Fibroblast of lung (primary cell): ENCODE results near the gene UNC13D. TPM values are rescaled to one million over a fixed set of nuclear protein-coding genes. Genes with fewer than 3 reads are reported as not detected.

ENCODE experiments used
- DNase-seq, 2 donors: peaks; one replicate each; pipeline versions ENCODE4 v3.0.0 to v3.0.0-alpha.2; 2010; ENCODE audit warnings: low read depth in 2 of 2
- H2AFZ ChIP-seq: 2 replicates; pipeline ENCODE4 v1.5.1; 2012; ENCODE audit warnings: low read length, control low read depth, inconsistent platforms
- H3K27ac ChIP-seq: 2 replicates; pipeline ENCODE4 v1.5.1; 2011; ENCODE audit warnings: low read length, control low read depth; ENCODE audit not compliant: insufficient read depth
- H3K27me3 ChIP-seq: 2 replicates; pipeline ENCODE4 v1.5.1; 2011; ENCODE audit warnings: mild to moderate bottlenecking, low read length; ENCODE audit not compliant: control insufficient read depth, insufficient read depth
- H3K36me3 ChIP-seq: 2 replicates; pipeline ENCODE4 v1.5.1; 2011; ENCODE audit warnings: low read length; ENCODE audit not compliant: control insufficient read depth, insufficient read depth
- H3K4me1 ChIP-seq: 2 replicates; pipeline ENCODE4 v1.5.1; 2011; ENCODE audit warnings: low read length; ENCODE audit not compliant: control insufficient read depth, insufficient read depth; ENCODE audit errors: extremely low read depth
- H3K4me2 ChIP-seq: 2 replicates; pipeline ENCODE4 v1.5.1; 2011; ENCODE audit warnings: low read length, control low read depth; ENCODE audit not compliant: insufficient read depth; ENCODE audit errors: extremely low read depth
- H3K4me3 ChIP-seq, 4 experiments: fragments of 200-600 bp in 1 of 4; sonication (generic) in 1 of 4; replicated peaks in 1 of 4; 2 replicates each; pipeline ENCODE4 v1.5.1; 2011 to 2016; ENCODE audit warnings: low read length in 4 of 4, low read depth in 3 of 4, mild to moderate bottlenecking in 3 of 4, control low read depth in 2 of 4, inconsistent platforms in 1 of 4, mixed read lengths in 1 of 4; ENCODE audit not compliant: insufficient read depth in 1 of 4; ENCODE audit errors: control extremely low read depth in 1 of 4
- H3K79me2 ChIP-seq: 2 replicates; pipeline ENCODE4 v1.5.1; 2012; ENCODE audit warnings: mild to moderate bottlenecking, low read length, inconsistent platforms; ENCODE audit not compliant: control insufficient read depth, insufficient read depth
- H3K9ac ChIP-seq: 2 replicates; pipeline ENCODE4 v1.5.1; 2011; ENCODE audit warnings: mild to moderate bottlenecking, low read length, control low read depth; ENCODE audit not compliant: insufficient read depth
- H3K9me3 ChIP-seq: 2 replicates; pipeline ENCODE4 v1.5.1; 2012; ENCODE audit warnings: low read depth, low read length; ENCODE audit not compliant: control insufficient read depth, insufficient read depth
- H4K20me1 ChIP-seq: 2 replicates; pipeline ENCODE4 v1.5.1; 2011; ENCODE audit warnings: low read length; ENCODE audit not compliant: control insufficient read depth, insufficient read depth; ENCODE audit errors: extremely low read depth
- EZH2 ChIP-seq: IDR thresholded peaks from 2 replicates; pipeline ENCODE4 v1.5.1; 2012; ENCODE audit warnings: low read length, control low read depth, mild to moderate bottlenecking; ENCODE audit errors: missing control alignments
- polyA plus RNA-seq, 2 donors: library from polyadenylated mRNA; depleted of rRNA in 1 of 2; stranded (reverse) in 1 of 2; unstranded in 1 of 2; fragments of >200 nt; gene quantifications; 2 replicates each; pipeline ENCODE4 v1.2.1, GENCODE V29; 2011 to 2012; ENCODE audit warnings: missing spikeins in 1 of 2
- total RNA-seq: library from RNA; depleted of rRNA; stranded (reverse); fragments of >200 nt; gene quantifications from 2 replicates; pipeline ENCODE4 v1.2.1, GENCODE V29; 2014
- TF ChIP-seq, protein P1 (sequence below), 2 donors: IDR thresholded peaks in 1 of 2; conservative IDR thresholded peaks in 1 of 2; 1 replicate in 1 of 2; 2 replicates in 1 of 2; pipeline ENCODE4 v1.5.1; 2011 to 2012; ENCODE audit warnings: low read length in 2 of 2, control low read depth in 1 of 2, inconsistent platforms in 1 of 2, low read depth in 1 of 2, mild to moderate bottlenecking in 1 of 2

UNC13D gene
- total and polyA plus RNA-seq, 2 donors (not counting 1 experiment from before 2014, with no cell fraction given), result 0.22 to 1.5 TPM

DNA sequence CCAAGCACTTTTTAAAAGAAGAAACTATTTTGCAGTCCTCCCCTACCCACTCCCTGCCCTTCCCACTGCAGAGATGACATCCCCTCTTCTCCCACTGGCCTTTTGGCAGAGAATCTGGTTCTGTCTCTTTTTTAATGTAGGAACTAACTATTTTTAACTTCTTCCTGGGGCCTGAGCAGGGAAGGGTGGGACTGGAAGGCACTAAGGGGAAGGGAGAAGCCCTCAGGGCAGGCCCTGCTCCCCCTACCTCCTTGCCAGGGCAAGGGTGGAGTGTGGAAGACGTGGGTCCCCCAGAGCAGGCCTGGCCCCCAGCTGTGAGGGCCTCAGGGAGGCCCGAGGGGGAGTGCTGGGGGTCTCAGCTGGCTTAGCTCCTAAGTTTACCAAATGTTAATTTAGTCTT is 19.5 kb downstream of the UNC13D start:
- no peak overlapping the region for H2AFZ ChIP-seq
- no peaks in the 10 kb centered on the region for H3K9me3 ChIP-seq
- no peaks in the 10 kb centered on the region for H3K27me3 ChIP-seq
- no peaks in the 10 kb centered on the region for H3K4me1 ChIP-seq
- H3K27ac ChIP-seq, result no peak overlapping the region
- H3K4me3 ChIP-seq, result no peak overlapping the region
- no peak for DNase-seq
- H3K9ac ChIP-seq, result no peak overlapping the region
- H3K4me2 ChIP-seq, result no peak overlapping the region
- peaks cover 13% of the 10 kb centered on the region for H3K36me3 ChIP-seq
- no peaks in the 10 kb centered on the region for H3K79me2 ChIP-seq
- no peaks in the 10 kb centered on the region for H4K20me1 ChIP-seq
- TF ChIP-seq EZH2, result no peak
- TF ChIP-seq, protein P1, sequence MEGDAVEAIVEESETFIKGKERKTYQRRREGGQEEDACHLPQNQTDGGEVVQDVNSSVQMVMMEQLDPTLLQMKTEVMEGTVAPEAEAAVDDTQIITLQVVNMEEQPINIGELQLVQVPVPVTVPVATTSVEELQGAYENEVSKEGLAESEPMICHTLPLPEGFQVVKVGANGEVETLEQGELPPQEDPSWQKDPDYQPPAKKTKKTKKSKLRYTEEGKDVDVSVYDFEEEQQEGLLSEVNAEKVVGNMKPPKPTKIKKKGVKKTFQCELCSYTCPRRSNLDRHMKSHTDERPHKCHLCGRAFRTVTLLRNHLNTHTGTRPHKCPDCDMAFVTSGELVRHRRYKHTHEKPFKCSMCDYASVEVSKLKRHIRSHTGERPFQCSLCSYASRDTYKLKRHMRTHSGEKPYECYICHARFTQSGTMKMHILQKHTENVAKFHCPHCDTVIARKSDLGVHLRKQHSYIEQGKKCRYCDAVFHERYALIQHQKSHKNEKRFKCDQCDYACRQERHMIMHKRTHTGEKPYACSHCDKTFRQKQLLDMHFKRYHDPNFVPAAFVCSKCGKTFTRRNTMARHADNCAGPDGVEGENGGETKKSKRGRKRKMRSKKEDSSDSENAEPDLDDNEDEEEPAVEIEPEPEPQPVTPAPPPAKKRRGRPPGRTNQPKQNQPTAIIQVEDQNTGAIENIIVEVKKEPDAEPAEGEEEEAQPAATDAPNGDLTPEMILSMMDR (conservative IDR thresholded peaks at IDR 0.05 in 1 of 2, IDR thresholded peaks at IDR 0.05 in 1 of 2; ENCODE audit: low read depth in 1 of 2, low read length in 2 of 2), result no peak

DNA sequence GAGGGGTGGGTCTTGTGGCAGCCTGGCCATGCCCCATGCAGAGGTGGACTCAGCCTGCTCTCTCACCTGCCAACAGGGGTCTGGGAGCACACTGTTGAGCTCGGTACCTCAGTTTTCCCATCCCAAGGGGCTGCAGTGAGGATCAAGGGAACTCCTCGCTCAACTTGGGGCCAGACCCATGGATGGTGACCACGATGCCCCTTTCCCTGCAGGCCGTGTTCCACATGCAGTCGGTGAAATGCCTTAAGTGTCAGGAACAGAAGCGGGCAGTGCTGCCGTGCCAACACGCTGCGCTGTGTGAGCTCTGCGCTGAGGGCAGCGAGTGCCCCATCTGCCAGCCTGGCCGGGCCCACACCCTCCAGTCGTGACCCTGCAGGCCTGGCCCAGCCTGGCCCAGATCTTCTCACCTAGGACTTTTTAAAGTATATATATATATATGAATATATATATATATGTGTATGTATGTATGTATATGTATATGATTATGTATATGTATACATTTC is 20.1 kb downstream of the UNC13D start:
- H3K27ac ChIP-seq, result no peak overlapping the region
- no peak for DNase-seq
- no peaks in the 10 kb centered on the region for H4K20me1 ChIP-seq
- H3K9me3 ChIP-seq, result no peaks in the 10 kb centered on the region
- H3K27me3 ChIP-seq, result no peaks in the 10 kb centered on the region
- no peak overlapping the region for H3K4me3 ChIP-seq
- H3K9ac ChIP-seq, result no peak overlapping the region
- no peak overlapping the region for H3K4me2 ChIP-seq
- H3K36me3 ChIP-seq, result peaks cover 16% of the 10 kb centered on the region
- no peaks in the 10 kb centered on the region for H3K79me2 ChIP-seq
- TF ChIP-seq EZH2, result no peak
- TF ChIP-seq, protein P1 (conservative IDR thresholded peaks at IDR 0.05 in 1 of 2, IDR thresholded peaks at IDR 0.05 in 1 of 2; ENCODE audit: low read depth in 1 of 2, low read length in 2 of 2), result no peak
- H3K4me1 ChIP-seq, result no peaks in the 10 kb centered on the region
- no peak overlapping the region for H2AFZ ChIP-seq

DNA sequence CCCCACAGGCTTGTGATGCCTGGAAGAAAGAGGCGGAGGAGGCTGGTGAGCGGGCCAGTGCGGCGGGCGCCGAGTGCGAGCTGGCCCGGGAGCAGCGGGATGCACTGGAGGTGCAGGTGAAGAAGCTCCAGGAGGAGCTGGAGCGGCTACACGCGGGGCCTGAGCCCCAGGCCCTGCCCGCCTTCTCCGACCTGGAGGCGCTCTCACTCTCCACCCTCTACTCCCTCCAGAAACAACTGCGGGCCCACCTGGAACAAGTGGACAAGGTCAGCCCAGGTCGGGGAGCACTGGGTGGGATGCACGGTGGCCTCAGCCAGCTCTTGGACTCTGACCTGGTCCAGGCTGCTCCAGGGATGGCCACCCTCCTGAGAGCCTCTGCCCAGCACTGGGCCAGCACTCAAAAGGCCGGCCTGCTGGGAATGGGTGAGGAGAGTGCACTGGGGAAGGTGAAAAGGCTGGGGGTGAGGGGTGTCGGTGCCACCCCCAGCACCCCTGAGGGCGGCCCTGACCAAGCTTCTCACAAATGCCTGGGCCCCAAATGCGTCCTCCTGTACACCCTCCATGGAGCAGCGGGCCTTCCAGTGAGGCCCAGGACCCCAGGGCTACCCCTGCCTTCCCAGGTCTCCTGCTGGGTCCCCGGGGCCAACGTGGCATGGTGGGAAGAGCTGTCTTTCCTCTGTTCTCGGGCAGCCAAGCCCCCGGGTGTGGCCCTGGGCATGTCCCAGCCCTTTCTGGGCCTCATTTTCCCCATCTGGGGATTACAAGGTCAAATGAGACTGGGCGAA is 20.8 kb downstream of the UNC13D start:
- Histone ChIP-seq H3K9ac (no peak overlapping the region), H2AFZ (no peak overlapping the region), H3K79me2 (no peaks in the 10 kb centered on the region), H3K4me1 (no peaks in the 10 kb centered on the region), H3K4me2 (no peak overlapping the region), H3K9me3 (no peaks in the 10 kb centered on the region), H4K20me1 (no peaks in the 10 kb centered on the region), H3K36me3 (peaks cover 16% of the 10 kb centered on the region), H3K4me3 (no peak overlapping the region), H3K27me3 (no peaks in the 10 kb centered on the region), H3K27ac (no peak overlapping the region)
- TF ChIP-seq, protein P1 (conservative IDR thresholded peaks at IDR 0.05 in 1 of 2, IDR thresholded peaks at IDR 0.05 in 1 of 2; ENCODE audit: low read depth in 1 of 2, low read length in 2 of 2), result no peak
- no peak for TF ChIP-seq EZH2
- DNase-seq, result no peak
